Thyroid gland (tissue), 4 donors: ENCODE measurements around the gene INPP5B.

ENCODE experiments used
- CTCF ChIP-seq, 6 experiments: fragments of 200-600 bp in 3 of 6; fragments of 450-650 bp in 3 of 6; sonication (generic) in 3 of 6; IDR thresholded peaks; one replicate each; pipeline ENCODE4 v1.5.1; 2016 to 2019; ENCODE audit warnings: antibody characterized with exemption in 6 of 6, mild to moderate bottlenecking in 2 of 6, inconsistent platforms in 1 of 6, moderate library complexity in 1 of 6
- POLR2A ChIP-seq, 2 donors: fragments of 450-650 bp; IDR thresholded peaks; one replicate each; pipeline ENCODE4 v1.6.1; 2017; ENCODE audit warnings: antibody characterized with exemption in 2 of 2, mild to moderate bottlenecking in 2 of 2, moderate library complexity in 1 of 2

- TF ChIP-seq CTCF (IDR thresholded peaks at IDR 0.05): no peak
- no peak for TF ChIP-seq POLR2A (IDR thresholded peaks at IDR 0.05)
Measured at GRCh38 chr1:37861151-37861550, 85.7 kb downstream of the INPP5B start.
